WTC11 (cell line): ENCODE data around the gene PRKAR1B. TPM values are rescaled to one million over a fixed set of nuclear protein-coding genes. Genes with fewer than 3 reads are reported as not detected.

Source experiments
- ATAC-seq: fragments of 200-7000 bp; cut with Tn5 transposase; 2 replicates; pipeline ENCODE4 v1.10.0; 2021; ENCODE audit warnings: mild to moderate bottlenecking, moderate library complexity
- CTCF ChIA-PET: fragments of 300-600 bp; sonication (Branson Sonifier 250); formaldehyde crosslinking; loops from one replicate; lab custom pipeline; 2021; ENCODE audit warnings: antibody characterized with exemption; lab: Charles Lee
- POLR2A ChIA-PET: fragments of 350-600 bp; sonication (Branson Sonifier 250); formaldehyde crosslinking; loops from one replicate; lab custom pipeline; 2021; ENCODE audit warnings: antibody characterized with exemption; lab: Charles Lee
- DNase-seq: peaks from one replicate; pipeline ENCODE4 v3.0.0; 2021; ENCODE audit warnings: low spot score
- H3K27ac Mint-ChIP-seq: 2 replicates; pipeline ENCODE4 v1.8.0; 2021; ENCODE audit warnings: mixed read lengths
- H3K27me3 Mint-ChIP-seq: 2 replicates; pipeline ENCODE4 v1.8.0; 2021; ENCODE audit warnings: low read depth, mild to moderate bottlenecking, moderate library complexity, mixed read lengths
- H3K36me3 Mint-ChIP-seq: 2 replicates; pipeline ENCODE4 v1.8.0; 2021; ENCODE audit warnings: mixed read lengths
- H3K4me1 Mint-ChIP-seq: 2 replicates; pipeline ENCODE4 v1.8.0; 2022; ENCODE audit warnings: mixed read lengths
- H3K4me3 Mint-ChIP-seq: 2 replicates; pipeline ENCODE4 v1.8.0; 2021; ENCODE audit warnings: mild to moderate bottlenecking, moderate library complexity, mixed read lengths
- H3K9me3 Mint-ChIP-seq: 2 replicates; pipeline ENCODE4 v1.8.0; 2021; ENCODE audit warnings: mixed read lengths
- ATF1 ChIP-seq: sonication (generic); formaldehyde crosslinking; IDR thresholded peaks from 2 replicates; pipeline ENCODE4 v1.8.1; 2023; ENCODE audit warnings: mild to moderate bottlenecking, moderate library complexity, missing genetic modification reagents
- ATF6 ChIP-seq: sonication (generic); formaldehyde crosslinking; IDR thresholded peaks from 2 replicates; pipeline ENCODE4 v1.8.1; 2023; ENCODE audit warnings: mild to moderate bottlenecking, missing genetic modification reagents
- MXD4 ChIP-seq: fragments of 250-450 bp; sonication (Bioruptor Pico); IDR thresholded peaks from 2 replicates; pipeline ENCODE4 v1.8.0; 2021; ENCODE audit warnings: mild to moderate bottlenecking, moderate library complexity, borderline replicate concordance
- STAT6 ChIP-seq: sonication (generic); formaldehyde crosslinking; conservative IDR thresholded peaks from 2 replicates; pipeline ENCODE4 v1.8.1; 2023; ENCODE audit warnings: mild to moderate bottlenecking, low read depth, missing genetic modification reagents, moderate library complexity
- TCF7 ChIP-seq: sonication (generic); formaldehyde crosslinking; IDR thresholded peaks from 2 replicates; pipeline ENCODE4 v1.8.0; 2022; ENCODE audit warnings: mild to moderate bottlenecking, low read depth, missing genetic modification reagents, moderate library complexity
- TP53 ChIP-seq: sonication (generic); formaldehyde crosslinking; IDR thresholded peaks from 2 replicates; pipeline ENCODE4 v1.8.1; 2023; ENCODE audit warnings: mild to moderate bottlenecking, missing genetic modification reagents
- USF1 ChIP-seq: sonication (generic); formaldehyde crosslinking; IDR thresholded peaks from 2 replicates; pipeline ENCODE4 v1.8.0; 2022; ENCODE audit warnings: mild to moderate bottlenecking, missing genetic modification reagents
- ZBTB21 ChIP-seq: sonication (generic); formaldehyde crosslinking; IDR thresholded peaks from 2 replicates; pipeline ENCODE4 v1.8.1; 2023; ENCODE audit warnings: mild to moderate bottlenecking, missing genetic modification reagents, borderline replicate concordance
- ZNF121 ChIP-seq: sonication (generic); formaldehyde crosslinking; IDR thresholded peaks from 2 replicates; pipeline ENCODE4 v1.8.0; 2023; ENCODE audit warnings: missing genetic modification reagents
- total RNA-seq: library from RNA; stranded (reverse); gene quantifications from 3 replicates; pipeline ENCODE4 v1.2.3, GENCODE V29; 2021
- TF ChIP-seq, protein P1 (sequence below): sonication (generic); formaldehyde crosslinking; IDR thresholded peaks from 2 replicates; pipeline ENCODE4 v1.8.0; 2023; ENCODE audit warnings: missing genetic modification reagents
- TF ChIP-seq, protein P2 (sequence below): sonication (generic); formaldehyde crosslinking; IDR thresholded peaks from 2 replicates; pipeline ENCODE4 v1.8.0; 2022; ENCODE audit warnings: missing genetic modification reagents

Gene PRKAR1B
- total RNA-seq, 1 experiment from 2014 or later = 43.6 TPM

GRCh38 chr7:542131-542712, 184.9 kb downstream of the PRKAR1B start:
- no peaks in the 10 kb centered on the region; the same call in 1 of the 2 replicates for H3K27me3 Mint-ChIP-seq
- no peak overlapping the region for H3K4me3 Mint-ChIP-seq
- peaks cover 4% of the 10 kb centered on the region for H3K36me3 Mint-ChIP-seq
- peaks cover 7% of the 10 kb centered on the region for H3K4me1 Mint-ChIP-seq
- CTCF ChIA-PET = interaction anchor here (0.9 kb wide), 1 partner anchor 9 kb away, joined by 3 read pairs; no protein-coding TSS in a partner anchor
- POLR2A ChIA-PET = no interaction called here
- DNase-seq = no peak
- H3K27ac Mint-ChIP-seq = peak overlapping the region; percentile 45
- no peak for ATAC-seq
- H3K9me3 Mint-ChIP-seq = peaks cover 9% of the 10 kb centered on the region
- 0 out of 2 replicates have a peak, but pooled peaks have one; percentile 30 for TF ChIP-seq TCF7 (CRISPR knock-in tag)
- TF ChIP-seq, protein P1, sequence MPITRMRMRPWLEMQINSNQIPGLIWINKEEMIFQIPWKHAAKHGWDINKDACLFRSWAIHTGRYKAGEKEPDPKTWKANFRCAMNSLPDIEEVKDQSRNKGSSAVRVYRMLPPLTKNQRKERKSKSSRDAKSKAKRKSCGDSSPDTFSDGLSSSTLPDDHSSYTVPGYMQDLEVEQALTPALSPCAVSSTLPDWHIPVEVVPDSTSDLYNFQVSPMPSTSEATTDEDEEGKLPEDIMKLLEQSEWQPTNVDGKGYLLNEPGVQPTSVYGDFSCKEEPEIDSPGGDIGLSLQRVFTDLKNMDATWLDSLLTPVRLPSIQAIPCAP (CRISPR knock-in tag) = no peak
- TF ChIP-seq MXD4 (CRISPR knock-in tag) = no peak
- TF ChIP-seq STAT6 (CRISPR knock-in tag) = no peak
- TF ChIP-seq ZNF121 (CRISPR knock-in tag) = peak; percentile 75
- TF ChIP-seq ZBTB21 = no peak

DNA sequence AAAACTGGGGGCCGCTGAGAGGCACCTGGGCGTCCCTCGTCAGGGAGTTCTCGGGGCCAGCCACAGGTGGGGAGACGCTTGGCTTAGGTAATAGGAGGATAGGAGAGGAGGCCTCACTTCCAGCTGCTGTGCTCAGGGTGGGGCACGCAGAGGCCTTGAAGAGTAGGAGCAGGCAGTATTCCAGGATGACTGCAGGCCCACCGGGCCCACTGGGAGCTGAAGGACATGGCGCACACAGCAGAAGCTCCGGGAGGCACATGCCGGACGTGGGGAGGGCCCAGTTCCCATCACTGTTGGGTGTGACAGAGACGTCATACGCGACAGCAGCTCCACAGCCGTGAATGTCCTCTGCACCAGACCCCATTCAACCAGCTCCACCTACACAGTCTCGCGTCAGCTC, 185.4 kb downstream of the PRKAR1B start:
- no peak for DNase-seq
- ChIA-PET POLR2A (no interaction called here), CTCF (interaction anchor here (0.9 kb wide), 1 partner anchor 9 kb away, joined by 3 read pairs; no protein-coding TSS in a partner anchor)
- TF ChIP-seq USF1 (CRISPR knock-in tag) (no peak), ATF6 (no peak), TP53 (no peak), ATF1 (CRISPR knock-in tag) (no peak)
- TF ChIP-seq, protein P2, sequence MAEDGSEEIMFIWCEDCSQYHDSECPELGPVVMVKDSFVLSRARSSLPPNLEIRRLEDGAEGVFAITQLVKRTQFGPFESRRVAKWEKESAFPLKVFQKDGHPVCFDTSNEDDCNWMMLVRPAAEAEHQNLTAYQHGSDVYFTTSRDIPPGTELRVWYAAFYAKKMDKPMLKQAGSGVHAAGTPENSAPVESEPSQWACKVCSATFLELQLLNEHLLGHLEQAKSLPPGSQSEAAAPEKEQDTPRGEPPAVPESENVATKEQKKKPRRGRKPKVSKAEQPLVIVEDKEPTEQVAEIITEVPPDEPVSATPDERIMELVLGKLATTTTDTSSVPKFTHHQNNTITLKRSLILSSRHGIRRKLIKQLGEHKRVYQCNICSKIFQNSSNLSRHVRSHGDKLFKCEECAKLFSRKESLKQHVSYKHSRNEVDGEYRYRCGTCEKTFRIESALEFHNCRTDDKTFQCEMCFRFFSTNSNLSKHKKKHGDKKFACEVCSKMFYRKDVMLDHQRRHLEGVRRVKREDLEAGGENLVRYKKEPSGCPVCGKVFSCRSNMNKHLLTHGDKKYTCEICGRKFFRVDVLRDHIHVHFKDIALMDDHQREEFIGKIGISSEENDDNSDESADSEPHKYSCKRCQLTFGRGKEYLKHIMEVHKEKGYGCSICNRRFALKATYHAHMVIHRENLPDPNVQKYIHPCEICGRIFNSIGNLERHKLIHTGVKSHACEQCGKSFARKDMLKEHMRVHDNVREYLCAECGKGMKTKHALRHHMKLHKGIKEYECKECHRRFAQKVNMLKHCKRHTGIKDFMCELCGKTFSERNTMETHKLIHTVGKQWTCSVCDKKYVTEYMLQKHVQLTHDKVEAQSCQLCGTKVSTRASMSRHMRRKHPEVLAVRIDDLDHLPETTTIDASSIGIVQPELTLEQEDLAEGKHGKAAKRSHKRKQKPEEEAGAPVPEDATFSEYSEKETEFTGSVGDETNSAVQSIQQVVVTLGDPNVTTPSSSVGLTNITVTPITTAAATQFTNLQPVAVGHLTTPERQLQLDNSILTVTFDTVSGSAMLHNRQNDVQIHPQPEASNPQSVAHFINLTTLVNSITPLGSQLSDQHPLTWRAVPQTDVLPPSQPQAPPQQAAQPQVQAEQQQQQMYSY (CRISPR knock-in tag) = no peak
- H3K36me3 Mint-ChIP-seq = peaks cover 4% of the 10 kb centered on the region
- peak overlapping the region; percentile 22; the same call in 1 of the 2 replicates for H3K27ac Mint-ChIP-seq
- no peak for ATAC-seq
- no peak overlapping the region for H3K4me3 Mint-ChIP-seq
- no peaks in the 10 kb centered on the region; the same call in 1 of the 2 replicates for H3K27me3 Mint-ChIP-seq
- H3K4me1 Mint-ChIP-seq = peaks cover 7% of the 10 kb centered on the region
- peaks cover 6% of the 10 kb centered on the region for H3K9me3 Mint-ChIP-seq
